HG02981 (cell line): ENCODE data around the gene ZFP82.

ENCODE experiments used
- ATAC-seq: cut with Tn5 transposase; IDR thresholded peaks from one replicate; pipeline ENCODE4 v1.9.1; 2021; ENCODE audit warnings: mild to moderate bottlenecking, moderate library complexity; ENCODE audit not compliant: unreplicated experiment

Gene ZFP82

GRCh38 chr19:36373638-36374156 is 44.7 kb downstream of the ZFP82 start:
- ATAC-seq: no peak

GRCh38 chr19:36371886-36372285 is 46.6 kb downstream of the ZFP82 start:
- ATAC-seq: no peak

DNA sequence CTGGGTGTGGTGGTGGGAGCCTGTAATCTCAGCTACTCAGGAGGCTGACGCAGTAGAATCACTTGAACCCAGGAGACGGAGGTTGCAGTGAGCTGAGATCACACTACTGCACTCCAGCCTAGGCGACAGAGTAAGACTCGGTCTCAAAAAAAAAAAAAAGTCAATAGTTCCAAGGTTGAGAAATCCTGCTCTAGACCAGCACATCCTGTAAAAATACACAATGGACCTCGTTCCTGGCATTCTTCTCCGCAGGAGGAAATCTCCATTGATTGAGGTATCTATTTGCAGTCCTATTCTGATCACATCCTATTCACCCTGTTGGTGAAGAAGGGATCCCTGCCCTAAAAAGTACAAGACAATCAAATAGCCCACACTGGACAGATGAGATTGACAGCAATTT is 54.6 kb downstream of the ZFP82 start:
- ATAC-seq: no peak
